Central memory CD8-positive, alpha-beta T cell (primary cell): ENCODE measurements around the gene MMS22L.

ENCODE experiments used
- ATAC-seq: fragments of 150-1000 bp; cut with Tn5 transposase; replicated peaks from 2 replicates; pipeline ENCODE4 v1.10.0; 2022; ENCODE audit warnings: mild to moderate bottlenecking, moderate FRiP score, moderate number of reproducible peaks; ENCODE audit not compliant: poor library complexity, severe bottlenecking; ENCODE audit errors: extremely low read depth
- DNase-seq, 2 donors: peaks; one replicate each; pipeline ENCODE4 v3.0.0; 2021; ENCODE audit warnings: low spot score in 2 of 2
- H3K27ac Mint-ChIP-seq: one replicate; pipeline ENCODE4 v1.8.0; 2022; ENCODE audit warnings: low read depth, mild to moderate bottlenecking, moderate library complexity, mixed read lengths
- H3K27me3 Mint-ChIP-seq: one replicate; pipeline ENCODE4 v1.8.0; 2022; ENCODE audit warnings: mixed read lengths
- H3K36me3 Mint-ChIP-seq: one replicate; pipeline ENCODE4 v1.8.0; 2022; ENCODE audit warnings: mild to moderate bottlenecking, moderate library complexity, mixed read lengths; ENCODE audit not compliant: insufficient read depth
- H3K4me1 Mint-ChIP-seq: one replicate; pipeline ENCODE4 v1.8.0; 2022; ENCODE audit warnings: mixed read lengths
- H3K4me3 Mint-ChIP-seq: one replicate; pipeline ENCODE4 v1.8.0; 2022; ENCODE audit warnings: mild to moderate bottlenecking, moderate library complexity, mixed read lengths
- H3K9me3 Mint-ChIP-seq: one replicate; pipeline ENCODE4 v1.8.0; 2022; ENCODE audit warnings: mixed read lengths

The MMS22L gene, protein sequence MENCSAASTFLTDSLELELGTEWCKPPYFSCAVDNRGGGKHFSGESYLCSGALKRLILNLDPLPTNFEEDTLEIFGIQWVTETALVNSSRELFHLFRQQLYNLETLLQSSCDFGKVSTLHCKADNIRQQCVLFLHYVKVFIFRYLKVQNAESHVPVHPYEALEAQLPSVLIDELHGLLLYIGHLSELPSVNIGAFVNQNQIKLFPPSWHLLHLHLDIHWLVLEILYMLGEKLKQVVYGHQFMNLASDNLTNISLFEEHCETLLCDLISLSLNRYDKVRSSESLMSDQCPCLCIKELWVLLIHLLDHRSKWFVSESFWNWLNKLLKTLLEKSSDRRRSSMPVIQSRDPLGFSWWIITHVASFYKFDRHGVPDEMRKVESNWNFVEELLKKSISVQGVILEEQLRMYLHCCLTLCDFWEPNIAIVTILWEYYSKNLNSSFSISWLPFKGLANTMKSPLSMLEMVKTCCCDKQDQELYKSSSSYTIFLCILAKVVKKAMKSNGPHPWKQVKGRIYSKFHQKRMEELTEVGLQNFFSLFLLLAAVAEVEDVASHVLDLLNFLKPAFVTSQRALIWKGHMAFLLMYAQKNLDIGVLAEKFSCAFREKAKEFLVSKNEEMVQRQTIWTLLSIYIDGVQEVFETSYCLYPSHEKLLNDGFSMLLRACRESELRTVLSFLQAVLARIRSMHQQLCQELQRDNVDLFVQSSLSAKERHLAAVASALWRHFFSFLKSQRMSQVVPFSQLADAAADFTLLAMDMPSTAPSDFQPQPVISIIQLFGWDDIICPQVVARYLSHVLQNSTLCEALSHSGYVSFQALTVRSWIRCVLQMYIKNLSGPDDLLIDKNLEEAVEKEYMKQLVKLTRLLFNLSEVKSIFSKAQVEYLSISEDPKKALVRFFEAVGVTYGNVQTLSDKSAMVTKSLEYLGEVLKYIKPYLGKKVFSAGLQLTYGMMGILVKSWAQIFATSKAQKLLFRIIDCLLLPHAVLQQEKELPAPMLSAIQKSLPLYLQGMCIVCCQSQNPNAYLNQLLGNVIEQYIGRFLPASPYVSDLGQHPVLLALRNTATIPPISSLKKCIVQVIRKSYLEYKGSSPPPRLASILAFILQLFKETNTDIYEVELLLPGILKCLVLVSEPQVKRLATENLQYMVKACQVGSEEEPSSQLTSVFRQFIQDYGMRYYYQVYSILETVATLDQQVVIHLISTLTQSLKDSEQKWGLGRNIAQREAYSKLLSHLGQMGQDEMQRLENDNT

GRCh38 chr6:97282726-97283617, at the start of gene MMS22L:
MMS22L (minus strand) TSS chr6:97283216; CDS start chr6:97282477, 739 bp downstream.
- peaks cover 19% of the 10 kb centered on the region for H3K36me3 Mint-ChIP-seq
- no peaks in the 10 kb centered on the region for H3K27me3 Mint-ChIP-seq
- peaks cover 5% of the 10 kb centered on the region for H3K4me1 Mint-ChIP-seq
- peak within 1 kb of the TSS; percentile 69 for H3K27ac Mint-ChIP-seq
- peak; percentile 82 to 87 for DNase-seq
- no peaks in the 10 kb centered on the region for H3K9me3 Mint-ChIP-seq
- H3K4me3 Mint-ChIP-seq: peak within 1 kb of the TSS; percentile 93
- peak; percentile 95 for ATAC-seq

DNA sequence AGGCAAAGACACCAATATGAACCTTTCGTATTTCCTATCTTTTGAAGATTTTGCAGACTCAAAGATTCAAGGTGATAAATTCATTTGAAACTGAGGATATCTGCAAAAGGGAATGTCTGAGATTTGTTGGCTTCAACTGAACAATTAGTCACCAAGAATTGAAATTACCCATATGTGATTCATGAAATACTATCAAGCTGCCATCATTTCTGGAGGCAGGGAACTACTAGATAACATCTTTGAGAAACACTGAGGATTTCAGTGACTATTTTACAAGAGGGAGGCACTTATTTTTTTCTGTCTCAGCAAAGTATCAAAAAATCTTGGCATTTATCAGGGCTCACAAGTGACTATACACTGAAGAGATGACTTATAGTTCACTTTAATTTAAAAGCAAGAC, 39.8 kb upstream of the MMS22L start:
- H3K27me3 Mint-ChIP-seq: peaks cover 10% of the 10 kb centered on the region
- no peak overlapping the region for H3K27ac Mint-ChIP-seq
- H3K9me3 Mint-ChIP-seq: no peaks in the 10 kb centered on the region
- ATAC-seq (no peak), DNase-seq (no peak)
- no peak overlapping the region for H3K4me3 Mint-ChIP-seq
- H3K4me1 Mint-ChIP-seq: no peaks in the 10 kb centered on the region
- no peaks in the 10 kb centered on the region for H3K36me3 Mint-ChIP-seq

GRCh38 chr6:97322226-97322625, 39.2 kb upstream of the MMS22L start:
- Mint-ChIP-seq H3K36me3 (no peaks in the 10 kb centered on the region), H3K4me1 (no peaks in the 10 kb centered on the region), H3K27ac (no peak overlapping the region), H3K9me3 (no peaks in the 10 kb centered on the region), H3K4me3 (no peak overlapping the region), H3K27me3 (peaks cover 4% of the 10 kb centered on the region)
- ATAC-seq: no peak
- no peak for DNase-seq

DNA sequence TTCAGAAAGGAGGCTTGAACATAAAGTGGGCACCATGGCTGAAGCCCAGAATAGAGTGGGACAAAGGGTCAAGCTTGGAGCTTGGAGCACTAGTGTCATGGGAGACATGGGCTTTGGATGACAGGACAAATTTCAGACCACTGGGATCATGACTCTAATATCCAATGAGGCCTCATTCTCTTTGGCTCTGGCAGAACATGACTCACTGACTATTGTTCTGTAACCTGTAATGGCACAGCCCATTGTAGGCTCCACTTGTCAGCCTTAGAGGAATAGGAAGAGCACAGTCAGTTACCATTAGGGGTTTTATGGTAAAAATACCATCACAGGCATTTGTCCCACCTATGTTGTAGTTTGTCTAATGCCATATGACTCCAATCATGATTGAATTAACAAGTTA, 34.0 kb upstream of the MMS22L start:
- Mint-ChIP-seq H3K36me3 (no peaks in the 10 kb centered on the region), H3K4me3 (no peak overlapping the region), H3K27me3 (no peaks in the 10 kb centered on the region), H3K9me3 (no peaks in the 10 kb centered on the region), H3K27ac (no peak overlapping the region), H3K4me1 (no peaks in the 10 kb centered on the region)
- DNase-seq (no peak), ATAC-seq (no peak)

GRCh38 chr6:97312241-97312640, 29.2 kb upstream of the MMS22L start:
- ATAC-seq: no peak
- H3K36me3 Mint-ChIP-seq: no peaks in the 10 kb centered on the region
- no peak overlapping the region for H3K27ac Mint-ChIP-seq
- H3K4me1 Mint-ChIP-seq: no peaks in the 10 kb centered on the region
- H3K27me3 Mint-ChIP-seq: no peaks in the 10 kb centered on the region
- no peaks in the 10 kb centered on the region for H3K9me3 Mint-ChIP-seq
- DNase-seq: no peak
- H3K4me3 Mint-ChIP-seq: no peak overlapping the region

- Mint-ChIP-seq H3K4me3 (no peak overlapping the region), H3K9me3 (no peaks in the 10 kb centered on the region), H3K36me3 (peaks cover 3% of the 10 kb centered on the region), H3K4me1 (no peaks in the 10 kb centered on the region), H3K27ac (no peak overlapping the region), H3K27me3 (peaks cover 35% of the 10 kb centered on the region)
- DNase-seq: no peak
- no peak for ATAC-seq
Observed at GRCh38 chr6:97306544-97307320, 23.7 kb upstream of the MMS22L start.

- ATAC-seq (no peak), DNase-seq (no peak)
- no peaks in the 10 kb centered on the region for H3K4me1 Mint-ChIP-seq
- no peak overlapping the region for H3K4me3 Mint-ChIP-seq
- no peak overlapping the region for H3K27ac Mint-ChIP-seq
- H3K27me3 Mint-ChIP-seq: peaks cover 47% of the 10 kb centered on the region
- peaks cover 3% of the 10 kb centered on the region for H3K36me3 Mint-ChIP-seq
- H3K9me3 Mint-ChIP-seq: no peaks in the 10 kb centered on the region
Observed at GRCh38 chr6:97305414-97306066, 22.5 kb upstream of the MMS22L start.

DNA sequence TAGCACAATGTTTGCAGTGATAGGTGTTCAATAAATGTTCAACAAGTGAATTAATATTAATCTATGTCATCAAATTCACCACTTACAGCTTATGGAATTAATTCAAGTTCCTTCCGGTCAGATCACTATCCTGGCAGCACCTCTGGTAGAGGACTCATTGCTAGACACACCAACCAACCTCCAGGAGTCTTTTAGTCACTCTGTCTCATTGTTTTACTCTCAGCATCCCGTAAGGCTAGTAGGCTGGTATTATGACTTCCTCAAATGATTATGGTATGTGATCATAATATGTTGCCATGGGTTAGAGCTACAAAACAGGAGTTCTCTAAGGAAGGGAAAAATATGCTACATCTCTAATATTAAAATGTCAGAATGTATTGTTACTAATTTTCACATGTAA, 21.7 kb upstream of the MMS22L start:
- peaks cover 3% of the 10 kb centered on the region for H3K36me3 Mint-ChIP-seq

GRCh38 chr6:97294451-97294850, 11.4 kb upstream of the MMS22L start:
- no peak overlapping the region for H3K27ac Mint-ChIP-seq
- DNase-seq (no peak), ATAC-seq (no peak)
- peaks cover 59% of the 10 kb centered on the region for H3K27me3 Mint-ChIP-seq
- peaks cover 6% of the 10 kb centered on the region for H3K9me3 Mint-ChIP-seq
- H3K4me1 Mint-ChIP-seq: peaks cover 8% of the 10 kb centered on the region
- peak overlapping the region; percentile 22 for H3K4me3 Mint-ChIP-seq
- peaks cover 1% of the 10 kb centered on the region for H3K36me3 Mint-ChIP-seq

More for the DNA sequence above, 21.7 kb upstream of the MMS22L start:
- no peaks in the 10 kb centered on the region for H3K9me3 Mint-ChIP-seq
- H3K4me1 Mint-ChIP-seq: no peaks in the 10 kb centered on the region
- no peak overlapping the region for H3K27ac Mint-ChIP-seq
- DNase-seq (no peak), ATAC-seq (no peak)
- no peak overlapping the region for H3K4me3 Mint-ChIP-seq
- H3K27me3 Mint-ChIP-seq: peaks cover 56% of the 10 kb centered on the region

DNA sequence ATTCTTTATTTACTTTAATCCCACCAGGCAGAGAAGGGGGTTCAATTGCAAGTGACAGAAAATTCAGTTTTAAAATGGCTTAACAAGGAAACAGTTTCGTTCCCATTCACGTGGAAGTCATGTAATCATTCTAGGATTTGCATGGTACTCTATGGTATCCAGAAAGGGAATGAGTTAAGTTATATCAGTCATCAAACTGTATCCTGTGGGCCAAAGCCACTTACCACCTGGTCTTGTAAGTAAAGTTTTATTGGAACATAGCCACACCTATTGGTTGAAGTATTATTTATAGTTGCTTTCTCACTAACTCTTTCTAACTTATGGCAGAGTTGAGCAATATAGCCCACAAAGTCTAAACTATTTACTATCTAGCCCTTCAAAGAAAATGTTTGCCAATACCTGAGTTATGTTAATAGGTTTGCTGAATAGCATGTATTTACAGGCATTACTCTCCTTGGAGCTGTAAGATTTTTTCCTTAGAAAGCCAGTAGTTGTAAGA, 10.2 kb upstream of the MMS22L start:
- Mint-ChIP-seq H3K4me3 (no peak overlapping the region), H3K36me3 (no peaks in the 10 kb centered on the region), H3K27ac (no peak overlapping the region), H3K4me1 (peaks cover 8% of the 10 kb centered on the region), H3K9me3 (peaks cover 6% of the 10 kb centered on the region), H3K27me3 (peaks cover 47% of the 10 kb centered on the region)
- DNase-seq: no peak
- no peak for ATAC-seq

DNA sequence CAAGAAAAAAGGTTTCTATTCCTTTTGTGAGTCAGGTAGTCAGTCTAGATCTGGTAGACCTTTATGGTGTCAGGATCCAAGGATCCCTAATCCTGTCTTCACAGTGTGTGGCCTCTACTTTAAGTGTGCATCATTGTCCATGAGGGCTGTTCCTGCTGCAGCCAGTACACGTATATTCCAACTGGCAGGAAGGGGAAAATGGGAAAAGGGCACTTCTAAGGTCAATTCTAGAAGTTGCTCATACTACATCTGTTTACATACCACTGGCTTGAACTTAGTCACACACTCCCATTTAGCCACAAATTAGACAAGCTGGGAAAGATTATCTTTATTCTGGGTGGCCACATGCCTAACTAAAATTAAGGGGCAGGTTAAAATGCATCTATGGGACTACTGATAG, 9.7 kb upstream of the MMS22L start:
- H3K27me3 Mint-ChIP-seq: peaks cover 43% of the 10 kb centered on the region
- peaks cover 8% of the 10 kb centered on the region for H3K4me1 Mint-ChIP-seq
- no peak overlapping the region for H3K4me3 Mint-ChIP-seq
- no peak for DNase-seq
- H3K27ac Mint-ChIP-seq: no peak overlapping the region
- peaks cover 3% of the 10 kb centered on the region for H3K9me3 Mint-ChIP-seq
- ATAC-seq: no peak
- no peaks in the 10 kb centered on the region for H3K36me3 Mint-ChIP-seq
